SU-DHL-6 (cell line): ENCODE data around the gene LURAP1L.

Experiments
- H2AFZ ChIP-seq: fragments of 200-600 bp; sonication (generic); 2 replicates; pipeline ENCODE4 v1.6.1; 2014; ENCODE audit warnings: low read depth, mild to moderate bottlenecking, moderate library complexity, mixed read lengths, antibody characterized with exemption, low read length; ENCODE audit not compliant: severe bottlenecking
- H3F3A ChIP-seq: fragments of 200-600 bp; shearing (Covaris generic); 2 replicates; pipeline ENCODE4 v1.6.0; 2016; ENCODE audit warnings: antibody characterized with exemption, mild to moderate bottlenecking; ENCODE audit not compliant: insufficient read depth
- H3K27ac ChIP-seq: fragments of 200-600 bp; sonication (generic); 2 replicates; pipeline ENCODE4 v1.5.1; 2016; ENCODE audit warnings: low read depth, mild to moderate bottlenecking, low read length, moderate library complexity, mixed read lengths
- H3K27me3 ChIP-seq: fragments of 200-600 bp; sonication (generic), shearing (Covaris generic); 2 replicates; pipeline ENCODE4 v1.6.0; 2014; ENCODE audit warnings: mild to moderate bottlenecking, low read length
- H3K36me3 ChIP-seq: fragments of 200-600 bp; sonication (generic); 2 replicates; pipeline ENCODE4 v1.6.1; 2014; ENCODE audit warnings: mild to moderate bottlenecking, low read length, mixed read lengths
- H3K4me2 ChIP-seq: fragments of 300-600, 200-600 bp; shearing (Covaris generic), sonication (generic); 2 replicates; pipeline ENCODE4 v1.6.0; 2014; ENCODE audit warnings: low read length, low read depth, mild to moderate bottlenecking; ENCODE audit not compliant: poor library complexity, severe bottlenecking
- H3K4me3 ChIP-seq: fragments of 200-600 bp; sonication (generic); 2 replicates; pipeline ENCODE4 v1.5.1; 2014; ENCODE audit warnings: antibody characterized with exemption, low read length, mild to moderate bottlenecking, mixed read lengths; ENCODE audit not compliant: insufficient read depth, poor library complexity, severe bottlenecking
- H3K79me2 ChIP-seq: fragments of 200-600 bp; sonication (generic); 2 replicates; pipeline ENCODE4 v1.6.1; 2014; ENCODE audit warnings: mild to moderate bottlenecking, low read length, moderate library complexity; ENCODE audit not compliant: insufficient read depth
- H3K9ac ChIP-seq: fragments of 200-600 bp; sonication (generic); 2 replicates; pipeline ENCODE4 v1.7.0; 2014; ENCODE audit warnings: mild to moderate bottlenecking, low read length
- H3K9me2 ChIP-seq: fragments of 200-600 bp; sonication (generic); replicated peaks from 2 replicates; pipeline ENCODE4 v1.6.1; 2014; ENCODE audit warnings: low read length; ENCODE audit not compliant: insufficient read depth
- H3K9me3 ChIP-seq: fragments of 200-600 bp; sonication (generic); 2 replicates; pipeline ENCODE4 v1.6.1; 2014; ENCODE audit warnings: low read length, mixed read lengths; ENCODE audit not compliant: insufficient read depth
- H4K20me1 ChIP-seq: fragments of 200-600 bp; sonication (generic); 2 replicates; pipeline ENCODE4 v1.6.1; 2014; ENCODE audit warnings: low read depth, mild to moderate bottlenecking, antibody characterized with exemption, low read length, moderate library complexity, mixed read lengths
- CTCF ChIP-seq: fragments of 200-600 bp; sonication (generic); IDR thresholded peaks from one replicate; pipeline ENCODE4 v1.5.1; 2017; ENCODE audit warnings: antibody characterized with exemption, mild to moderate bottlenecking, low read length, moderate library complexity; ENCODE audit not compliant: insufficient read depth, poor library complexity, severe bottlenecking
- EZH2phosphoT487 ChIP-seq: fragments of 200-600 bp; sonication (generic), shearing (Covaris generic); conservative IDR thresholded peaks from 2 replicates; pipeline ENCODE4 v1.6.1; 2018; ENCODE audit warnings: mild to moderate bottlenecking, antibody characterized with exemption, low read length, moderate library complexity, mixed read lengths

The LURAP1L gene

GRCh38 chr9:12748016-12748415 is 26.8 kb upstream of the LURAP1L start:
- Histone ChIP-seq H3F3A (no peaks in the 10 kb centered on the region), H3K4me2 (no peak overlapping the region), H2AFZ (no peak overlapping the region), H3K27me3 (no peaks in the 10 kb centered on the region), H3K9me2 (no peaks in the 10 kb centered on the region), H3K9me3 (no peaks in the 10 kb centered on the region), H3K79me2 (no peaks in the 10 kb centered on the region), H3K4me3 (no peak overlapping the region), H4K20me1 (peaks cover 4% of the 10 kb centered on the region; the same call in 1 of the 2 replicates), H3K36me3 (no peaks in the 10 kb centered on the region), H3K9ac (no peak overlapping the region), H3K27ac (no peak overlapping the region)
- no peak for TF ChIP-seq EZH2phosphoT487
- TF ChIP-seq CTCF = no peak

GRCh38 chr9:12748954-12749353 is 25.9 kb upstream of the LURAP1L start:
- Histone ChIP-seq H3K27me3 (no peaks in the 10 kb centered on the region), H3K4me3 (no peak overlapping the region), H4K20me1 (peaks cover 4% of the 10 kb centered on the region; the same call in 1 of the 2 replicates), H3K36me3 (no peaks in the 10 kb centered on the region), H3K27ac (no peak overlapping the region), H3K9ac (no peak overlapping the region), H3K4me2 (no peak overlapping the region), H2AFZ (no peak overlapping the region), H3K9me3 (no peaks in the 10 kb centered on the region), H3F3A (no peaks in the 10 kb centered on the region), H3K79me2 (no peaks in the 10 kb centered on the region), H3K9me2 (no peaks in the 10 kb centered on the region)
- no peak for TF ChIP-seq EZH2phosphoT487
- no peak for TF ChIP-seq CTCF

GRCh38 chr9:12753931-12754330 is 20.9 kb upstream of the LURAP1L start:
- no peaks in the 10 kb centered on the region for H3F3A ChIP-seq
- H2AFZ ChIP-seq = no peak overlapping the region
- H3K36me3 ChIP-seq = no peaks in the 10 kb centered on the region
- H3K4me2 ChIP-seq = no peak overlapping the region
- H3K9me3 ChIP-seq = no peaks in the 10 kb centered on the region
- no peak overlapping the region for H3K9ac ChIP-seq
- no peak overlapping the region for H3K4me3 ChIP-seq
- H3K9me2 ChIP-seq = no peaks in the 10 kb centered on the region
- H3K27ac ChIP-seq = no peak overlapping the region
- TF ChIP-seq EZH2phosphoT487 = no peak
- TF ChIP-seq CTCF = no peak
- H3K79me2 ChIP-seq = no peaks in the 10 kb centered on the region
- no peaks in the 10 kb centered on the region for H3K27me3 ChIP-seq
- peaks cover 4% of the 10 kb centered on the region; the same call in 1 of the 2 replicates for H4K20me1 ChIP-seq
